Heart right ventricle (tissue), 16 donors: Measurements from ENCODE around the gene FAM184A. TPM values are rescaled to one million over a fixed set of nuclear protein-coding genes. Genes with fewer than 3 reads are reported as not detected.

Source experiments
- ATAC-seq, 8 donors: fragments of 200-7000 bp; cut with Tn5 transposase; one replicate each; pipeline ENCODE4 v1.9.1; 2020; ENCODE audit warnings: mild to moderate bottlenecking in 8 of 8, moderate library complexity in 8 of 8, moderate number of reproducible peaks in 1 of 8
- DNase-seq, 2 donors: peaks; one replicate each; pipeline ENCODE4 v3.0.0-alpha.2; 2020
- H3K27ac ChIP-seq, 10 donors: fragments of 200-600 bp; sonication (generic) in 2 of 10; one replicate each; pipeline versions ENCODE4 v1.5.0 to v1.8.0; 2020 to 2022; ENCODE audit warnings: mild to moderate bottlenecking in 3 of 10
- H3K27me3 ChIP-seq, 7 donors: fragments of 200-600 bp; one replicate each; pipeline ENCODE4 v1.8.0; 2021 to 2022; ENCODE audit warnings: mild to moderate bottlenecking in 2 of 7
- H3K36me3 ChIP-seq, 9 donors: fragments of 200-600 bp; sonication (generic) in 1 of 9; one replicate each; pipeline versions ENCODE4 v1.5.0 to v1.8.0; 2020 to 2022; ENCODE audit warnings: mild to moderate bottlenecking in 2 of 9
- H3K4me1 ChIP-seq, 9 donors: fragments of 200-600 bp; sonication (generic) in 1 of 9; one replicate each; pipeline versions ENCODE4 v1.5.0 to v1.8.0; 2020 to 2022; ENCODE audit warnings: mild to moderate bottlenecking in 4 of 9
- H3K4me3 ChIP-seq, 10 donors: fragments of 200-600 bp; sonication (generic) in 2 of 10; one replicate each; pipeline versions ENCODE4 v1.5.0 to v1.8.0; 2020 to 2022; ENCODE audit warnings: mild to moderate bottlenecking in 7 of 10, moderate library complexity in 2 of 10
- H3K9me3 ChIP-seq, 11 donors: fragments of 200-600 bp in 10 of 11; sonication (generic) in 2 of 11; one replicate each; pipeline versions ENCODE4 v1.5.0 to v1.8.0; 2013 to 2022; ENCODE audit warnings: mild to moderate bottlenecking in 2 of 11, control low read depth in 1 of 11, moderate library complexity in 1 of 11
- CTCF ChIP-seq, 9 donors: fragments of 200-600 bp; sonication (generic) in 2 of 9; IDR thresholded peaks; one replicate each; pipeline versions ENCODE4 v1.5.0 to v1.8.0; 2021 to 2022; ENCODE audit warnings: antibody characterized with exemption in 9 of 9, mild to moderate bottlenecking in 5 of 9, moderate library complexity in 1 of 9
- WGBS, 2 donors: extraction: QIAGEN DNeasy Blood & Tissue Kit; methylation state at CpG; one replicate each; pipeline ENCODE4 v1.1.7; 2013; ENCODE audit warnings: inconsistent platforms in 1 of 2; 5-methylcytosine and 5-hydroxymethylcytosine counted together
- intact Hi-C, 10 donors: fragments of 100-400 bp; cut with DNase I; formaldehyde crosslinking; loops; one replicate each; pipeline versions ENCODE4 v1.11.1 to v1.14.2; 2022
- polyA plus RNA-seq, 2 donors: library from polyadenylated mRNA; stranded (reverse); fragments of 200-250 nt; gene quantifications; one replicate each; pipeline ENCODE4 v1.2.3, GENCODE V29; 2013
- total RNA-seq, 10 donors: library from RNA; stranded (reverse); fragmentation: NEBNext Ultra II Directional in 3 of 10; extraction: Animal tissue kit (Norgen Biotek cat#: 25700) in 3 of 10; gene quantifications; one replicate each; pipeline versions ENCODE4 v1.2.1 to v1.2.4, GENCODE V29; 2021 to 2023
- donor health status: Arrhythmogenic right ventricular cardiomyopathy.
- donor health status: ischemic (EF 13 %, LVEDD 7.1; RV severe dilation, severe dysfunction).
- donor health status: healthy with polysubstance abuse.
- donor health status: DM: no; HTN: yes; CAD: no.
- donor health status: DM: no; HTN: no; CAD: no.
- donor health status: ischemic (EF 25% LVEDD 6.9; RV normal size, moderate dysfunction).
- donor health status: ischemic (EF 25% LVEDD 5.7; RV mildly dilated, moderate dysfunction).
- donor health status: healthy.
- donor health status: DM: yes; HTN: yes; CAD: no.
- donor health status: Ischemic cardiomyopathy.
- donor health status: ischemic (EF 35%, LVEDD 5.7; RV mildly dilated, moderate dysfunction).
- donor health status: nonischemic (EF 11% LVEDD 7.7; RV severe dilation, severe dysfunction).
- donor health status: DM: yes; HTN: yes; CAD: no.
- donor health status: PGD.
- donor health status: ischemic (EF 29% LVEDD 5.4; RV normal size, mild dysfunction).
- donor health status: nonischemic (EF 23%, LVEDD 6.1; RV moderate dilation, normal function).

FAM184A gene
- total and polyA plus RNA-seq, 12 donors = 0.16 to 3.0 (median 0.42) TPM

DNA sequence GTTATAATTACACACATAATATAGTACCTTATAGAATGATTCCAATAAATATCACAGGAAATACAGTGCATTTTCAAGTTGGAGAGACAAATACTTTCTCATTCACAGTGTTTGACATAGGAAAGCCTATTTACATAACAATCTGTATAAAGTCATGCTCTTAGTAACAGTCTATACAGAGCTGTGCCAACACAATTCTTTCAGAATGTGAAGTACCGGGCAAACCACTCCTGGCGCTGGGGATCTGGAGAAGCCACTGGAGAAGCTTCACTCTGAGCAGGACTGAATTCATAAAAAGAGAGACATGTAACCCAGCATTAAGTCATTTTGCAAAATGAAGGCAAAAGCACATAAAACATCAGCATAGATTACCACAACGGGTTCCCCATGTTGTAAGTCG is 118.6 kb downstream of the FAM184A start:
- Histone ChIP-seq H3K27me3 (no peaks in the 10 kb centered on the region), H3K4me3 (no peak overlapping the region), H3K36me3 (no peaks in the 10 kb centered on the region), H3K4me1 (no peaks in the 10 kb centered on the region), H3K27ac (no peak overlapping the region), H3K9me3 (no peaks in the 10 kb centered on the region)
- TF ChIP-seq CTCF (IDR thresholded peaks at IDR 0.05) = no peak
- intact Hi-C loops = no loop called here
- ATAC-seq (no peak), DNase-seq (no peak)
- 91 to 93% methylated on average over 4 of the region's 4 CpGs for WGBS, 2 donors

DNA sequence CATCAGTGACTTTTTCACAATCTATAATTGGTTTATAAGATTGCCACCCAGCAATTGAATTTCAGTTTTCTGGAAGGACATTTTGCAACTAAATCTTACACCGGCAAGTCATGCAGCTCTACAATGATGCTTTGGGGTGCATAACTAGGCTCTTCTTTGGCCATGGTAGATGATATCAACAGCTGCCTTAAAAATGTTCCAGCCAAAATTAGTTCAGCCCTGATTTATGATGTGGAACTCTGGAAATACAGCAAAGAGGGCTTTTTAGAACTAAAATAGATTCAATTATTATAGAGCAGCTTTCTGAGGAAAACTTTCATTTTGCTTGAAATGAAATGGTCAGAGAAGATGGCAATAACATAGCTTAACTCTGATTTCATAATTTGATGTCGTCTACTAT is 125.1 kb downstream of the FAM184A start:
- ATAC-seq = no peak
- Histone ChIP-seq H3K27ac (no peak overlapping the region), H3K4me3 (no peak overlapping the region), H3K9me3 (peaks cover 0 to 20% (median 0%) of the 10 kb centered on the region in 11 donors), H3K4me1 (no peaks in the 10 kb centered on the region), H3K27me3 (no peaks in the 10 kb centered on the region), H3K36me3 (no peaks in the 10 kb centered on the region)
- DNase-seq = no peak
- WGBS, 2 donors = 73 to 92% methylated on average over 2 of the region's 2 CpGs
- intact Hi-C loops = no loop called here
- no peak for TF ChIP-seq CTCF (IDR thresholded peaks at IDR 0.05)

DNA sequence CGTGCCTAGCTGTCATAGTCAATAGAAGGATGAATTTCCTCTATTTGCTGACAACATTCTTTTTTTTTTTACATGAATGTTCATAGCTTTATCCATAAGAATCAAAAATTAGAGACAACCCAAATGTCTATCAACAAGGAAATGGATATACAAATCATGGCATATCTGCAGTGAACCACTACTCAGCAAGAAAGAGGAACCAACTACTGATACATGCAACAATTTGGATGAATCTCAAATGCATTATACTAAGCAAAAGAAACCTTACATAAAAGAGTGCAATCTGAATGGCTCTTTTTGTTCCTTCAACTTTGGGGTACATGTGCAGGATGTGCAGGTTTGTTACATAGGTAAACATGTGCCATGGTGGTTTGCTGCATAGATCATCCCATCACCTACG is 125.8 kb downstream of the FAM184A start:
- DNase-seq (no peak), ATAC-seq (no peak)
- peaks cover 0 to 28% (median 0%) of the 10 kb centered on the region in 11 donors for H3K9me3 ChIP-seq
- no peak for TF ChIP-seq CTCF (IDR thresholded peaks at IDR 0.05)
- no peak overlapping the region for H3K4me3 ChIP-seq
- H3K27ac ChIP-seq = no peak overlapping the region
- intact Hi-C loops = no loop called here
- no peaks in the 10 kb centered on the region for H3K4me1 ChIP-seq
- H3K36me3 ChIP-seq = no peaks in the 10 kb centered on the region
- WGBS, 2 donors = 97 to 98% methylated on average over 2 of the region's 2 CpGs
- no peaks in the 10 kb centered on the region for H3K27me3 ChIP-seq

GRCh38 chr6:118945217-118945616 is 133.2 kb downstream of the FAM184A start:
- Histone ChIP-seq H3K4me3 (no peak overlapping the region), H3K36me3 (no peaks in the 10 kb centered on the region), H3K4me1 (no peaks in the 10 kb centered on the region), H3K27me3 (no peaks in the 10 kb centered on the region), H3K27ac (no peak overlapping the region), H3K9me3 (peaks cover 0 to 75% (median 10%) of the 10 kb centered on the region in 11 donors)
- no peak for ATAC-seq
- no peak for DNase-seq
- no peak for TF ChIP-seq CTCF (IDR thresholded peaks at IDR 0.05)
- intact Hi-C loops = no loop called here
